Measurements from ENCODE around the gene XPO4.

DNA sequence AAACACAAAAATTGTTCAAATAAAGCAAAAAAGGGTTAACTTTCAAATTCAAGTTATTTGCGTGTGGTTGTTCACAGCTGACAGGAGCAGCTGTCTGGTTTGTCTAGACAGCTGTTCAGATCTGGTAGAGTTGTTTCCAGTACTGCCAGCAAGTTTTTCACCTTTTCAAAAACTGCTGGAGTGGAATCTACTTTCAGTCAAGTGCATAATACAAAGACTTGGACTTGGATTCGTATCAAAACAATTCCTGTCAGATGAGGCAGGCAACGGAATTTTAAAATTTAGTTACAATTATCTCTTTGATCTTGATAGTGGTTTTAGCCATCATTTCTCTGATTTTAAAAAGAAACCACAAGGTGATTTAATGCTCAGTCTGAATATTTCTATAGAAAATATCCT lies 77.1 kb downstream of the XPO4 start:
- TF ChIP-seq CTCF (IDR thresholded peaks at IDR 0.05) (no peak), SIN3A (IDR thresholded peaks at IDR 0.05; ENCODE audit: borderline replicate concordance, insufficient read depth, low read depth, low read length) (no peak), REST (IDR thresholded peaks at IDR 0.05; ENCODE audit: insufficient read depth in 1 of 2, low read depth in 2 of 2, low read length in 1 of 2) (no peak), POLR2AphosphoS5 (IDR thresholded peaks at IDR 0.05; ENCODE audit: low read depth, low read length) (no peak), TCF7L2 (IDR thresholded peaks at IDR 0.05; ENCODE audit: low read depth, low read length) (no peak)

Measured in Panc1 (cell line).